HG02852 (cell line): ENCODE data around the gene ERC1.
"Not testable (repeated sequence)": the region's sequence is repeated elsewhere in the genome, so short reads cannot be mapped to it uniquely, and the experiment has no call there.

Source experiments
- ATAC-seq: cut with Tn5 transposase; IDR thresholded peaks from one replicate; pipeline ENCODE4 v1.9.1; 2021; ENCODE audit warnings: mild to moderate bottlenecking, moderate library complexity; ENCODE audit not compliant: unreplicated experiment

Gene ERC1

GRCh38 chr12:1069846-1070245 is 78.8 kb downstream of the ERC1 start:
- no peak for ATAC-seq

- no peak for ATAC-seq
These were observed 80.2 kb downstream of the ERC1 start for GRCh38 chr12:1071182-1071581.

- ATAC-seq: no peak
These were observed 82.6 kb downstream of the ERC1 start for GRCh38 chr12:1073652-1074051.

GRCh38 chr12:1077036-1077803 is 86.2 kb downstream of the ERC1 start:
- ATAC-seq: no peak

- ATAC-seq: no peak
These were observed 87.0 kb downstream of the ERC1 start for GRCh38 chr12:1078002-1078401.

GRCh38 chr12:1080520-1081223 is 89.6 kb downstream of the ERC1 start:
- no peak for ATAC-seq

GRCh38 chr12:1083151-1083888 is 92.3 kb downstream of the ERC1 start:
- ATAC-seq: no peak

- ATAC-seq: no peak
These were observed 92.9 kb downstream of the ERC1 start for GRCh38 chr12:1083889-1084262.

GRCh38 chr12:1091350-1091749 is 100.3 kb downstream of the ERC1 start:
- ATAC-seq: no peak

GRCh38 chr12:1093166-1093751 is 102.2 kb downstream of the ERC1 start:
- no peak for ATAC-seq

- ATAC-seq: no peak
These were observed 103.7 kb downstream of the ERC1 start for GRCh38 chr12:1094714-1095113.

- no peak for ATAC-seq
These were observed 108.1 kb downstream of the ERC1 start for GRCh38 chr12:1099158-1099557.

- not testable (repeated sequence) for ATAC-seq
These were observed 108.6 kb downstream of the ERC1 start for GRCh38 chr12:1099618-1100017.

- no peak for ATAC-seq
These were observed 111.1 kb downstream of the ERC1 start for GRCh38 chr12:1102115-1102514.

- ATAC-seq: no peak
These were observed 111.9 kb downstream of the ERC1 start for GRCh38 chr12:1102791-1103450.

- ATAC-seq: no peak
These were observed 112.6 kb downstream of the ERC1 start for GRCh38 chr12:1103632-1104031.

GRCh38 chr12:1104088-1104800 is 113.2 kb downstream of the ERC1 start:
- no peak for ATAC-seq

GRCh38 chr12:1107669-1108068 is 116.6 kb downstream of the ERC1 start:
- no peak for ATAC-seq

- ATAC-seq: peak; percentile 96
These were observed 117.3 kb downstream of the ERC1 start for GRCh38 chr12:1108276-1108675.
